Upper lobe of left lung (tissue), 4 donors: ENCODE data around the gene TECTA.

Experiments
- CTCF ChIP-seq, 6 experiments: fragments of 450-650 bp in 4 of 6; fragments of 200-600 bp in 2 of 6; sonication (generic) in 2 of 6; IDR thresholded peaks; one replicate each; pipeline ENCODE4 v1.5.1; 2016 to 2019; ENCODE audit warnings: antibody characterized with exemption in 6 of 6
- POLR2A ChIP-seq, 4 donors: fragments of 450-650 bp; IDR thresholded peaks; one replicate each; pipeline ENCODE4 v1.5.1; 2016 to 2017; ENCODE audit warnings: antibody characterized with exemption in 4 of 4, mild to moderate bottlenecking in 2 of 4

GRCh38 chr11:121089566-121089965, 11.5 kb upstream of the TECTA start:
- TF ChIP-seq POLR2A (IDR thresholded peaks at IDR 0.05) (no peak), CTCF (IDR thresholded peaks at IDR 0.05) (no peak)
